Aorta (tissue), 5 donors: Measurements from ENCODE around the gene SLC51A. TPM values are rescaled to one million over a fixed set of nuclear protein-coding genes. Genes with fewer than 3 reads are reported as not detected.
"Not testable (repeated sequence)": the region's sequence is repeated elsewhere in the genome, so short reads cannot be mapped to it uniquely, and the experiment has no call there.

Experiments
- ATAC-seq: fragments of 200-7000 bp; cut with Tn5 transposase; one replicate; pipeline ENCODE4 v1.9.1; 2022; ENCODE audit warnings: moderate library complexity; ENCODE audit not compliant: low FRiP score
- DNase-seq, 2 donors: peaks; one replicate each; pipeline ENCODE4 v3.0.0-alpha.2; 2020
- H3K27ac ChIP-seq, 2 donors: one replicate each; pipeline ENCODE4 v1.5.1; 2013; ENCODE audit warnings: low read length in 2 of 2, mild to moderate bottlenecking in 2 of 2, moderate library complexity in 2 of 2, control low read depth in 1 of 2, inconsistent platforms in 1 of 2, low read depth in 1 of 2
- H3K27me3 ChIP-seq, 2 donors: one replicate each; pipeline ENCODE4 v1.6.1; 2013; ENCODE audit warnings: control low read depth in 1 of 2, low read length in 1 of 2, mild to moderate bottlenecking in 1 of 2, moderate library complexity in 1 of 2; ENCODE audit not compliant: insufficient read depth in 2 of 2, control insufficient read depth in 1 of 2
- H3K36me3 ChIP-seq, 2 donors: one replicate each; pipeline ENCODE4 v1.6.1; 2013; ENCODE audit warnings: control low read depth in 1 of 2, low read length in 1 of 2, mild to moderate bottlenecking in 1 of 2; ENCODE audit not compliant: insufficient read depth in 2 of 2, control insufficient read depth in 1 of 2
- H3K4me1 ChIP-seq, 2 donors: one replicate each; pipeline ENCODE4 v1.6.1; 2013; ENCODE audit warnings: low read length in 2 of 2, control low read depth in 1 of 2, mild to moderate bottlenecking in 1 of 2, moderate library complexity in 1 of 2; ENCODE audit not compliant: insufficient read depth in 2 of 2, control insufficient read depth in 1 of 2
- H3K4me3 ChIP-seq, 2 donors: one replicate each; pipeline ENCODE4 v1.5.1; 2013; ENCODE audit warnings: low read length in 2 of 2, control low read depth in 1 of 2, mild to moderate bottlenecking in 1 of 2
- H3K9me3 ChIP-seq: one replicate; pipeline ENCODE4 v1.6.1; 2013; ENCODE audit warnings: mild to moderate bottlenecking, low read length; ENCODE audit not compliant: control insufficient read depth
- WGBS, 2 donors: extraction: QIAGEN DNeasy Blood & Tissue Kit; methylation state at CpG; one replicate each; pipeline ENCODE4 v1.1.7; 2013; 5-methylcytosine and 5-hydroxymethylcytosine counted together
- intact Hi-C, 2 donors: fragments of 100-400 bp; cut with DNase I; formaldehyde crosslinking; loops; one replicate each; pipeline versions ENCODE4 v1.14.2 to v1.15.0; 2022
- polyA plus RNA-seq, 2 donors: library from polyadenylated mRNA; stranded (reverse); fragments of 200-250 nt; gene quantifications; one replicate each; pipeline ENCODE4 v1.2.3, GENCODE V29; 2013
- total RNA-seq, 2 donors: library from RNA; stranded (reverse); fragmentation: NEBNext Ultra II Directional; extraction: Animal tissue kit (Norgen Biotek cat#: 25700); gene quantifications; one replicate each; pipeline ENCODE4 v1.2.1, GENCODE V29; 2021
- donor health status: healthy with polysubstance abuse.
- donor health status: Bipolar disorder and iron deficiency.
- donor health status: DM: no; HTN: no; CAD: no.
- donor health status: DM: no; HTN: no; CAD: no.
- donor health status: DM: yes; HTN: yes; CAD: no.

SLC51A gene
- total and polyA plus RNA-seq, 4 donors, result 0.49 to 10.6 TPM; not detected in 2

DNA sequence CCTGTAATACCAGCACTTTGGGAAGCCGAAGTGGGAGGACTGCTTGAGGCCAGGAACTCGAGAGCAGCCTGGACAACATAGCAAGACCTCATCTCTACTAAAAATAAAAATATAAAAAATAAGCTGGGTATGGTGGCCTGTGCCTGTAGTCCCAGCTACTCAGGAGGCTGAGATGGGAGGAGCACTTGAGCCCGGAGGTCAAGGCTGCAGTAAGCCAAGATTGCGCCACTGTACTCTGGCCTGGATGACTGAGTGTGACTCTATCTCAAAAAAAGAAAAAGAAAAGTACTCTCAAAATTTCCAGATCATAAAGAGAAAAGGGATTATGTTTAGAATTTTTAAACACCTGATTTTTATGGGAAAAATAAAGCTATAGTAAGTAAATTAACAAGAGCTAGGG, 24.1 kb downstream of the SLC51A start:
- DNase-seq, result no peak
- no peaks in the 10 kb centered on the region for H3K4me1 ChIP-seq
- intact Hi-C loops, result no loop called here
- H3K4me3 ChIP-seq, result no peak overlapping the region
- 67 to 69% methylated on average over 4 of the region's 4 CpGs for WGBS, 2 donors
- H3K36me3 ChIP-seq, result peaks cover 6 to 9% of the 10 kb centered on the region in 2 donors
- H3K9me3 ChIP-seq, result no peaks in the 10 kb centered on the region
- H3K27me3 ChIP-seq, result no peaks in the 10 kb centered on the region
- H3K27ac ChIP-seq, result no peak overlapping the region
- ATAC-seq, result no peak

DNA sequence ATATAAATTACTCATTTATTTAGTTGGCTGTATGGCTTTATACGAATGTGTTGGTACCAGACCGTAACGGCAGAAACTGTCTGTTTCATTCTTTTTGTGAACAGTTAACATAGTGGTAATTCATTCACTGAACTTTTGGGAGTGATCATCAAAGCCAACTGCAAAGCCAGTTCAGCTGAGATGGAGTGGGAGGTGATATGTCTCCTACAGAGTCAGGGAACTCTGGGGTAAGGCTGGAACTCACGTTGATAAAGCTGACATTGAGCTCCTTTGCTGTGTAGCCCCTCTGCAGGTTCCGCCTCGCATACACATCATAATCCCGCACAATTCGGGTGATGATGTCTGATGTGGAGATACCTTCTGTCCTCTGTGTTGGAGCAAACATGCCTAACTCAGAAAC, 25.4 kb downstream of the SLC51A start:
- Histone ChIP-seq H3K4me3 (no peak overlapping the region), H3K4me1 (no peaks in the 10 kb centered on the region), H3K9me3 (no peaks in the 10 kb centered on the region), H3K27me3 (no peaks in the 10 kb centered on the region), H3K27ac (no peak overlapping the region), H3K36me3 (peaks cover 6 to 12% of the 10 kb centered on the region in 2 donors)
- WGBS, 2 donors, result 86 to 89% methylated on average over 8 of the region's 8 CpGs
- intact Hi-C loops, result no loop called here
- ATAC-seq (no peak), DNase-seq (no peak)

DNA sequence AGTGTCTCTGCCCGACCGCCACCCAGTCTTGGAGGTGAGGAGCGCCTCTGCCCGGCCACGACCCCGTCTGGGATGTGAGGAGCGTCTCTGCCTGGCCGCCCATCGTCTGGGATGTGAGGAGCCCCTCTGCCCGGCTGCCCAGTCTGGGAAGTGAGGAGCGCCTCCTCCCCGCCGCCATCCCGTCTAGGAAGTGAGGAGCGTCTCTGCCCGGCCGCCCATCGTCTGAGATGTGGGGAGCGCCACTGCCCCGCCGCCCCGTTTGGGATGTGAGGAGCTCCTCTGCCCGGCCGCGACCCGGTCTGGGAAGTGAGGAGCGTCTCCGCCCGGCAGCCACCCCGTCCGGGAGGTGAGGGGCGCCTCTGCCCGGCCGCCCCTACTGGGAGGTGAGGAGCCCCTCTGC, 27.8 kb downstream of the SLC51A start:
- H3K27me3 ChIP-seq, H3K9me3 ChIP-seq, H3K27ac ChIP-seq, intact Hi-C loops, H3K4me1 ChIP-seq, DNase-seq, H3K4me3 ChIP-seq, ATAC-seq: not testable (repeated sequence)
- H3K36me3 ChIP-seq, result peaks cover 0 to 16% of the 10 kb centered on the region in 2 donors
- WGBS, 2 donors, result 96 to 97% methylated on average over 31 to 34 of the region's 34 CpGs

DNA sequence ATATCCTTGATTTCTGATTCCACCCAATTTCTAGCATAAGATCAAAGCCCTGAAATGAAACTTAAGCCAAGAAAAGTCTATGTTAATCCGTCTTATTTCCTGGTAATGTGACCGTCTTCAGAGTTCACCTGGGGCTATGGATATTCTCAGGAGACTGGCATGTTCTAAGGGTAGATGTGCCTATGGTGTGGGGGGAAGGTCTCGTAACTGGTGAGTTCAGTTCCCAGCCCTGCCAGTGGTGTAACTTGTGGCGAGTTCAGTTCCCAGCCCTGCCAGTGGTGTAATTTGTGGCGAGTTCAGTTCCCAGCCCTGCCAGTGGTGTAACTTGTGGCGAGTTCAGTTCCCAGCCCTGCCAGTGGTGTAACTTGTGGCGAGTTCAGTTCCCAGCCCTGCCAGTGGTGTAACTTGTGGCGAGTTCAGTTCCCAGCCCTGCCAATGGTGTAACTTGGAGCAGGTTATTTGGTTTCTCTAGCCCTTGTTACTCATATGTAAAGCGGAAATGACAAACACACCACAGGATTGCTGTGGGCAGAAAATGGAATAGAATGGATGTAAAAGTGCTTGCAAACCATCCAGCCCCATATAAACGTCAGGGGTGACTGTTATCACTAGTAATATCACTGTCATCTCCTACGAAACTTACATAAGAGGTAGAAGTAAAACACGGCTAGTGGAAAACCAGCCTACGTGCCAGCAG, 30.4 kb downstream of the SLC51A start:
- ATAC-seq (no peak), DNase-seq (no peak)
- intact Hi-C loops, result no loop called here
- H3K4me3 ChIP-seq, result no peak overlapping the region
- H3K36me3 ChIP-seq, result peaks cover 0 to 16% of the 10 kb centered on the region in 2 donors
- 90 to 92% methylated on average over 13 of the region's 13 CpGs for WGBS, 2 donors
- H3K9me3 ChIP-seq, result no peaks in the 10 kb centered on the region
- H3K27me3 ChIP-seq, result no peaks in the 10 kb centered on the region
- H3K27ac ChIP-seq, result no peak overlapping the region
- no peaks in the 10 kb centered on the region for H3K4me1 ChIP-seq

DNA sequence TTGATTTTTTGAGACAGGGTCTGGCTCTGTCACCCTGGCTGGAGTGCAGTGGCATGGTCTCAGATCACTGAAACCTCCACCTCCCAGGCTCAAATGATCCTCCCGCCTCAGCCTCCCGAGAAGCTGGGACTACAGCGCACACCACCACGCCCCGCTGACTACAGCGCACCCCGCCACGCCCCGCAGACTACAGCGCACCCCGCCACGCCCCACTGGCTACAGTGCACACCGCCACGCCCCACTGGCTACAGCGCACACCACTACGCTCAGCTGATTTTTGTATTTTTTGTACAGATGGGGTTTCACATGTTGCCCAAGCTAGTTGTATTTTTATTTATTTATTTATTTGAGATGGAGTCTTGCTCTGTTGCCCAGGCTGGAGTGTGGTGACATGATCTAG, 35.6 kb downstream of the SLC51A start:
- Histone ChIP-seq H3K9me3 (no peaks in the 10 kb centered on the region), H3K27ac (no peak overlapping the region), H3K36me3 (peaks cover 0 to 8% of the 10 kb centered on the region in 2 donors), H3K27me3 (no peaks in the 10 kb centered on the region), H3K4me3 (no peak overlapping the region), H3K4me1 (no peaks in the 10 kb centered on the region)
- 97% methylated on average over 16 of the region's 16 CpGs for WGBS, 2 donors
- intact Hi-C loops, result loop anchor here (10.0 kb wide), 2 partner anchors 273 to 433 kb away; no protein-coding TSS in a partner anchor
- no peak for ATAC-seq
- DNase-seq, result no peak

DNA sequence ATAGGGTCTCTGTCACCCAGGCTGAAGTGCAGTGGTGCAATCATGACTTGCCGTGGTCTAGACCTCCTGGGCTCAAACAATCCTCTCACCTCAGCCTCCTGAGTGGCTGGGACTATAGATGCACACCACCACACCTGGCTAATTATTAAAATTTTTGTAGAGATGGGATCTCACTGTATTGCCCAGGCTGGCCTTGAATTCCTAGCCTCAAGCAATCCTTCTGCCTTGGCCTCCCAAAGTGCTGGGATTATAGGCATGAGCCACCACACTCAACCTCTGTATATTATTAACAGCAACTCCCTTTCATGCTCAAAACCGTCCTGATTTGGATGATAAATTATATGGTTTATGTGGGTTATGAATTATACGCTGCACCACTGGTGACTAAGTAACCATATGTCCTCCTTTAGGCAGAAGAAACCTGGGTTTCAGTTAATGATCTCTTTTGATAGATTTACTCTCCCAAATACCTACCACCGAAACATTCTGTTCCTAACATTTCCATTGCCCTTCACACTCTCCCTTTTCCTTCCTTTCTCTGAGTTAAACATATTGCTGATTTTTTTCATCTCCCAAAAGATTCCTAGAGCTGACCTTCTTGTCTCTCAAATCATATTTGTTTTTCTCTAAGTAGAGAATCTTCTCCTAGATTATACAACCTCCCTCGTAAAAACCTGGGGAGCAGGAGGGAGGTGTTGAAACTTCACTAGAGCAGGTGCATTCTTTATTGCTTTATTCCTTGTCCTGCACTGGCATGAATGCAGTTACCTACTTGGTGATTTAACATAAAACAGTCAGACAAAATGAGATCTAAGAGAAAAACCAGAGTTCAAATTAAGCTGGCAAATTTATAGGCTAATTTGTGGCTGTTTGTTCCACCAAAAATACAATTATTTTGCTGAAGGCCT, 38.3 kb downstream of the SLC51A start:
- Histone ChIP-seq H3K4me1 (no peaks in the 10 kb centered on the region), H3K27ac (no peak overlapping the region), H3K9me3 (no peaks in the 10 kb centered on the region), H3K36me3 (peaks cover 0 to 5% of the 10 kb centered on the region in 2 donors), H3K27me3 (no peaks in the 10 kb centered on the region), H3K4me3 (no peak overlapping the region)
- intact Hi-C loops, result loop anchor here (10.0 kb wide), 2 partner anchors 270 to 430 kb away; no protein-coding TSS in a partner anchor
- no peak for DNase-seq
- ATAC-seq, result no peak
- WGBS, 2 donors, result 68 to 80% methylated on average over 5 of the region's 5 CpGs

DNA sequence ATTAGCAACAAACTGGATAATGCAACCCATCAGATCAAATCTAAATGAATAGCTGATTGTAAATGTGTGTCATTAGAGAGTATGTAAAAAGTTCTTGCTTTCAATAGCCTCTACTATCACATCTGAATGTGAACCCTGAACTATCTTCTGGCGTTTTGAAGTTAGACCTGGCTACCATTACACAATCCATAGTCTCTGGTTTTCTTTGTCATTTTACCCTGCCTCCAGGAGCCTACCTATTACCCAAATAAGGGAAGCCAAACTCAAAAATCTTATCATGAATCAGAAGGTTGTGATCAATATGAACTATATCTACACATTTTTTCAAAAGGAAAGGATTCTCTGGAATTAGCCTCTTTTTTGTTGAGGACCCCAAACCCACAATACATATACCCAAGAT, 39.4 kb downstream of the SLC51A start:
- 76 to 81% methylated on average over 1 of the region's 1 CpG for WGBS, 2 donors
- Histone ChIP-seq H3K4me3 (no peak overlapping the region), H3K27me3 (no peaks in the 10 kb centered on the region), H3K27ac (no peak overlapping the region), H3K4me1 (no peaks in the 10 kb centered on the region), H3K9me3 (no peaks in the 10 kb centered on the region), H3K36me3 (peaks cover 0 to 5% of the 10 kb centered on the region in 2 donors)
- ATAC-seq, result no peak
- DNase-seq, result no peak
- intact Hi-C loops, result loop anchor here (10.0 kb wide), 2 partner anchors 269 to 429 kb away; no protein-coding TSS in a partner anchor

DNA sequence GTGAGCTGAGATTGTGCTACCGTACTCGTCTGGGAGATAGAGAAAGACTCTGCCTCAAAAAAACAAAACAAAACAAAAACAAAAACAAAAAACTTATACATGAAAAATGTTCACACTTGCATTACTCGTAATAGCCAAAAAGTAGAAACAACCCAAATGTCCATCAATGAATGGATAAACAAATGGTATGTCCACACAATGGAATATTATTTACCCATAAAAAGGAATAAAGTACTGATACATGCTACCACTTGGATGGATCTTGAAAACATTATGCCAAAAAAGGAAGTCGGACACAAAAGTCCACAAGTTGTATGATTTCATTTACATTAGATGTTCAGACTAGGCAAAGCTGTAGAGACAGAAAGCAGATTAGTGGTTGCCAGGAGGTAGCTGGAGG, 44.5 kb downstream of the SLC51A start:
- ATAC-seq, result no peak
- DNase-seq, result no peak
- H3K36me3 ChIP-seq, result peaks cover 2 to 5% of the 10 kb centered on the region in 2 donors
- H3K9me3 ChIP-seq, result no peaks in the 10 kb centered on the region
- WGBS, 2 donors, result 96 to 98% methylated on average over 4 of the region's 4 CpGs
- no peak overlapping the region for H3K27ac ChIP-seq
- H3K27me3 ChIP-seq, result no peaks in the 10 kb centered on the region
- H3K4me1 ChIP-seq, result no peaks in the 10 kb centered on the region
- H3K4me3 ChIP-seq, result no peak overlapping the region
- intact Hi-C loops, result no loop called here
